Breast epithelium (tissue), 4 donors: ENCODE results near the gene M1AP. TPM values are rescaled to one million over a fixed set of nuclear protein-coding genes. Genes with fewer than 3 reads are reported as not detected.
A peak's percentile ranks its signal among the peaks of the same experiment; 100 is the strongest.

ENCODE experiments used
- DNase-seq, 2 donors: peaks; one replicate each; pipeline ENCODE4 v3.0.0-alpha.2; 2019; ENCODE audit warnings: low spot score in 2 of 2
- H3K27ac ChIP-seq, 2 donors: fragments of 200-600 bp; sonication (generic) in 1 of 2; one replicate each; pipeline ENCODE4 v1.5.1; 2016 to 2019; ENCODE audit warnings: mild to moderate bottlenecking in 1 of 2
- H3K27me3 ChIP-seq, 2 donors: fragments of 200-600 bp; sonication (generic) in 1 of 2; one replicate each; pipeline versions ENCODE4 v1.5.1 to v1.6.0; 2017 to 2019; ENCODE audit warnings: control low read depth in 1 of 2, mild to moderate bottlenecking in 1 of 2
- H3K36me3 ChIP-seq: fragments of 200-600 bp; one replicate; pipeline ENCODE4 v1.5.1; 2019
- H3K4me1 ChIP-seq, 2 donors: fragments of 200-600 bp; sonication (generic); one replicate each; pipeline ENCODE4 v1.5.1; 2016 to 2019; ENCODE audit warnings: control low read depth in 1 of 2
- H3K4me3 ChIP-seq, 3 donors: fragments of 200-600 bp; sonication (generic); 1 replicate in 2 of 3; 2 replicates in 1 of 3; pipeline ENCODE4 v1.5.1; 2016 to 2019; ENCODE audit warnings: mild to moderate bottlenecking in 3 of 3, moderate library complexity in 2 of 3
- H3K9me3 ChIP-seq, 2 donors: fragments of 200-600 bp; sonication (generic) in 1 of 2; one replicate each; pipeline ENCODE4 v1.5.1; 2016 to 2019; ENCODE audit warnings: control low read depth in 1 of 2
- POLR2A ChIP-seq: fragments of 450-650 bp; IDR thresholded peaks from one replicate; pipeline ENCODE4 v1.6.1; 2016; ENCODE audit warnings: antibody characterized with exemption, mild to moderate bottlenecking, moderate library complexity
- POLR2AphosphoS5 ChIP-seq, 3 donors: sonication (generic); formaldehyde crosslinking; IDR thresholded peaks; one replicate each; pipeline ENCODE4 v1.6.1; 2017; ENCODE audit warnings: antibody characterized with exemption in 3 of 3
- intact Hi-C: fragments of 100-400 bp; cut with DNase I; formaldehyde crosslinking; loops from one replicate; pipeline ENCODE4 v1.15.1; 2023; ENCODE audit warnings: low total_unique reads
- total RNA-seq, 3 donors: library from RNA; depleted of rRNA; stranded (reverse); fragments of >200 nt; gene quantifications; one replicate each; pipeline ENCODE4 v1.1.0, GENCODE V29; 2016
- TF ChIP-seq, protein P1 (sequence below), 3 donors: fragments of 450-650 bp; IDR thresholded peaks; one replicate each; pipeline ENCODE4 v1.5.1; 2016 to 2017; ENCODE audit warnings: antibody characterized with exemption in 3 of 3, mild to moderate bottlenecking in 3 of 3, moderate library complexity in 3 of 3

The M1AP gene
- total RNA-seq, 3 donors from 2014 or later: 0.29 to 3.4 (median 0.66) TPM

DNA sequence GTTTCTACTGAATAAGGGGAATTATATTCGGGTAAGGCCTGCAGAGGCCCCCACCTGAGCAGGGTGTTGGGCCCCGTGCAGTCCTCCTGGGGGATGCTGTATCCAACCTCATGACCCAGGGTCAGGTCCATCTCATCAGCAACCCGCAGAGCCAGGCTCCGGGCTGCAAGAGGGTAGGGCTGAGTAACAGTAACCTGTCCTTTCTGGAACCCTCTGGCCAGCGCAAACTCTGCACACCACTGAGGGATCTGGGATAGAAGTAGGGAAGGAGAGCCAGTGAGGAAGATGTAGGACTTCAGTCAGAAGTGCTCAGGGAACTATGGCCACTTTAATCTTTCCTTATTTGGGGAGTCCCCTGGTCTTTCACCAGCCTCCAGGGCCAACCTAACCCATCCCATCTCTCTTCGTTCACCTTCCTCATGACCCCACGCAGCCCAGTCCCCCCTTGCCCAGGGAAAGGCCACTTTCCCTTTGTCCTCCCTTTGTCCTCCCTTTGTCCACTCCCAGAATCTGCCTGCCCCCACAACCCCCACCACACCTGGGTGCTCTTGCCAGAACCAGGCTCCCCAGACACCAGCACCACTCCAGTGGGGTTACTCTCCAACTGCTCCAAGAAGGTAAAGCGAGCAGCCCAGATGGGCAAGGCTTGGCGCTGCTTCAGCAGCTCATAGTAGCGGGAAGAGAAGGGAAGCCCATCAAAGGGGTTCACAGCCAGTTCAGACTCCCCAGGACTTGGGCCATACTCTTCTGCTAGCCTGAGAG, 123.0 kb downstream of the M1AP start:
- TF ChIP-seq POLR2A (no peak), POLR2AphosphoS5 (IDR thresholded peaks at IDR 0.05) (no peak)
- TF ChIP-seq, protein P1, sequence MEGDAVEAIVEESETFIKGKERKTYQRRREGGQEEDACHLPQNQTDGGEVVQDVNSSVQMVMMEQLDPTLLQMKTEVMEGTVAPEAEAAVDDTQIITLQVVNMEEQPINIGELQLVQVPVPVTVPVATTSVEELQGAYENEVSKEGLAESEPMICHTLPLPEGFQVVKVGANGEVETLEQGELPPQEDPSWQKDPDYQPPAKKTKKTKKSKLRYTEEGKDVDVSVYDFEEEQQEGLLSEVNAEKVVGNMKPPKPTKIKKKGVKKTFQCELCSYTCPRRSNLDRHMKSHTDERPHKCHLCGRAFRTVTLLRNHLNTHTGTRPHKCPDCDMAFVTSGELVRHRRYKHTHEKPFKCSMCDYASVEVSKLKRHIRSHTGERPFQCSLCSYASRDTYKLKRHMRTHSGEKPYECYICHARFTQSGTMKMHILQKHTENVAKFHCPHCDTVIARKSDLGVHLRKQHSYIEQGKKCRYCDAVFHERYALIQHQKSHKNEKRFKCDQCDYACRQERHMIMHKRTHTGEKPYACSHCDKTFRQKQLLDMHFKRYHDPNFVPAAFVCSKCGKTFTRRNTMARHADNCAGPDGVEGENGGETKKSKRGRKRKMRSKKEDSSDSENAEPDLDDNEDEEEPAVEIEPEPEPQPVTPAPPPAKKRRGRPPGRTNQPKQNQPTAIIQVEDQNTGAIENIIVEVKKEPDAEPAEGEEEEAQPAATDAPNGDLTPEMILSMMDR (IDR thresholded peaks at IDR 0.05): no peak
- DNase-seq: no peak
- no peaks in the 10 kb centered on the region for H3K36me3 ChIP-seq
- no peaks in the 10 kb centered on the region for H3K9me3 ChIP-seq
- H3K27ac ChIP-seq: no peak overlapping the region
- H3K4me1 ChIP-seq: peaks cover 0 to 8% of the 10 kb centered on the region in 2 donors
- peaks cover 0 to 4% of the 10 kb centered on the region in 2 donors for H3K27me3 ChIP-seq
- intact Hi-C loops: no loop called here
- H3K4me3 ChIP-seq: no peak overlapping the region

DNA sequence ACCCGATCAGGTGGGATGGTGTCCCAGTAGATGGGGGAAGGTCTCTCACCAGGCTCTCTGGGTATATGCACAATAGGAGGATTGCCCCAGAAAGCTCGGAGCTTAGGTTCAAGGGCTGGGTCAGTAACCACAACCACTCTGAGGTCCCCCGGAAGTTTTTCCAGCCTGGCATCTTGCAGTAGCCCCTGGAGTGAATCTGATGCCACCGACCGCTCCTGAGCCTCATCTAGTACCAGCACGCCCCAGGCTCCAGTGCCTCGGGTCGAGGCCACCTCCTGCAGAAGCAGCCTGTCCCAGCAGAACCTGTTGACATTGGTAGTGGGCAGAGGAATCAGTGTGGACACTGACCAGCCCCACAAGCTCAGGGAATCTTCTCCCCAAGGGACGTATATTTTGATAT, 124.1 kb downstream of the M1AP start:
- no peak for TF ChIP-seq POLR2A
- no peak for TF ChIP-seq POLR2AphosphoS5 (IDR thresholded peaks at IDR 0.05)
- TF ChIP-seq, protein P1 (IDR thresholded peaks at IDR 0.05): no peak

DNA sequence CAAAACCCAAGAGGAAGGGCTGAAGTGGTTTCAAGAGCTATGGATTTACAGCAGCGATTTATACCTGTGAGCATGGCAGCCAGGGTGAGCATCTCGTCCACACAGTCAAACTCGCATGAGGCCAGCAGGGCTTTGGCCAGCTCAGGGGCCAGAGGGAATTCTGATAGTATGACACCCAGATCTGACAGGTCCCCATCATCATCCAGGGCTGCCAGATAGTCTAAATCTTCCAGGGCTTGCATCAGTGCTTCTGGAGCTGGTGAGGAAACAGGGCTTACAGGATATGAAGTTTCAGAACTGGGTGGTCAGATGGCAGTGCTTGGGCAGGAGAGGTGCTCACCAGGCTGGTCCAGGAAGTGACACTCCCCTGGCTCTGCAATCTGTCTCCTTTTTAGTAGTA, 125.6 kb downstream of the M1AP start:
- TF ChIP-seq POLR2AphosphoS5 (IDR thresholded peaks at IDR 0.05) (no peak), POLR2A (no peak)
- TF ChIP-seq, protein P1 (IDR thresholded peaks at IDR 0.05): no peak
- no peaks in the 10 kb centered on the region for H3K4me1 ChIP-seq
- no peaks in the 10 kb centered on the region for H3K9me3 ChIP-seq
- intact Hi-C loops: no loop called here
- H3K27ac ChIP-seq: no peak overlapping the region
- no peaks in the 10 kb centered on the region for H3K36me3 ChIP-seq
- no peak for DNase-seq
- H3K4me3 ChIP-seq: no peak overlapping the region
- H3K27me3 ChIP-seq: peaks cover 0 to 30% of the 10 kb centered on the region in 2 donors

More for the DNA sequence above, 124.1 kb downstream of the M1AP start:
- Histone ChIP-seq H3K36me3 (no peaks in the 10 kb centered on the region), H3K4me1 (peaks cover 0 to 8% of the 10 kb centered on the region in 2 donors), H3K9me3 (no peaks in the 10 kb centered on the region), H3K27ac (no peak overlapping the region), H3K4me3 (no peak overlapping the region), H3K27me3 (peaks cover 0 to 15% of the 10 kb centered on the region in 2 donors)
- no peak for DNase-seq
- intact Hi-C loops: no loop called here

DNA sequence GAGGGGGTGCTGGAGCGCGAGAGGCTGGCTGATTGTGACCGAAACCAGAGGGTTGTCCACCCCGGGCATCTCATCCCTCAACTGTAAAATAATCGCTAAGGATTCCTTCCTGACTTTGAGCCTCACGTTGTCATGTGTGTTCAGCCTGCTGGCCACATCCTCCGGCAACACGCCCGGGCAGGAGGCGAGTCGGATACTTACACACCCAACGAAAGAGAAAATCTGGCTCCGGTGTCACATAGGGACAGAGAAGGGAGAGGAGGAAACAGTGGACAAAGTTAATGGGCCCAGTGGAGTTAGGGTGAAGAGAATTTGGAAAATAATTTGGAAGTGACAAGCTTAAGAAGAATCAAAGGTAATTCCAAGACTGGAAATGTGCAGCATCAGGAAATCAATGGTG, 131.5 kb downstream of the M1AP start:
- Histone ChIP-seq H3K36me3 (no peaks in the 10 kb centered on the region), H3K27me3 (peaks cover 17 to 86% of the 10 kb centered on the region in 2 donors), H3K9me3 (no peaks in the 10 kb centered on the region), H3K4me1 (no peaks in the 10 kb centered on the region), H3K4me3 (peak overlapping the region; percentile 21 to 68 (median 40)), H3K27ac (no peak overlapping the region)
- intact Hi-C loops: no loop called here
- TF ChIP-seq, protein P1 (IDR thresholded peaks at IDR 0.05): no peak
- no peak for TF ChIP-seq POLR2AphosphoS5 (IDR thresholded peaks at IDR 0.05)
- TF ChIP-seq POLR2A: no peak
- DNase-seq: no peak

DNA sequence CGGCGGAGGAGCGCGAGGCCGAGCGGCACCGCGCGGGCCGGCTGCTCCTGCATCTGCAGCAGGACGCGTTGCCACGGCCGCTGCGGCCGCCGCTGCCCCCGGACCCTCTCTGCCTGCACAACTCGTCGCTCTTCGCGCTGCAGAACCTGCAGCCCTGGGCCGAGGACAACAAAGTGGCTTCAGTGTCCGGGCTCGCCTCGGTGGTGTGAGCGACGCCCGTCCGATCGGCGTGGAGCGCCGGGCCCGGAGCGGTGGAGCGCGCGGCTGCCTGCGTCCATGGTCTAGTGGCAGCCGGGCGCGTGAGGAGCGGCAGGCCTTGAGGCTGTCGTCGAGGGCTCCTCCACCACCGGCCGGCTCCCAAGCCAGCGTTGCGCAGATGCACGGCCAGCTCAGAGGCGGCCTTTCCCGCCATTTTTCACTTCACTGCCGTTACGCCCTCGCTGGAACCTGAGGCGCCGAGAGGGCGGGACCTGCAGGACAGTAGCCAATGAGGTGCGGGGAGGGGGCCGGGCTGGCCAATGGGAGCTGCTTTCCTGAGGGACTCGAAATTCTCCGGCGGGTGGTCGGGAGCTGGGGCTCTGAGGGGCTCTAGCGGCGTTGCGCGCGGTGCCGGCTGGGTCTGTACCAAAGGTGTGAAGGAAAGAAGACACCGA, 132.0 kb downstream of the M1AP start:
- DNase-seq: peak in 1 of 2 donors; percentile 52

More for the DNA sequence above, 132.0 kb downstream of the M1AP start:
- H3K4me1 ChIP-seq: no peaks in the 10 kb centered on the region
- no peaks in the 10 kb centered on the region for H3K9me3 ChIP-seq
- H3K36me3 ChIP-seq: no peaks in the 10 kb centered on the region
- no peak overlapping the region for H3K27ac ChIP-seq
- TF ChIP-seq, protein P1 (IDR thresholded peaks at IDR 0.05): no peak
- TF ChIP-seq POLR2A (no peak), POLR2AphosphoS5 (IDR thresholded peaks at IDR 0.05) (no peak)
- intact Hi-C loops: no loop called here
- peak overlapping the region; percentile 21 to 68 (median 40) for H3K4me3 ChIP-seq
- H3K27me3 ChIP-seq: peaks cover 17 to 86% of the 10 kb centered on the region in 2 donors
